ENCODE results near the gene TXNRD1. TPM values are rescaled to one million over a fixed set of nuclear protein-coding genes. Genes with fewer than 3 reads are reported as not detected.

TXNRD1 gene
- total RNA-seq, 1 donor, result 350 TPM

- no peak for TF ChIP-seq CTCF (IDR thresholded peaks at IDR 0.05; ENCODE audit: insufficient read depth, low read length)
- H3K4me3 ChIP-seq (ENCODE audit: low read depth, low read length), result no peak overlapping the region
- no peak for DNase-seq (ENCODE audit: low read depth)
These were observed 154.1 kb downstream of the TXNRD1 start for GRCh38 chr12:104369708-104370107.

- peak; percentile 61 for DNase-seq (ENCODE audit: low read depth)
These were observed 155.7 kb downstream of the TXNRD1 start for GRCh38 chr12:104371043-104371870.

GRCh38 chr12:104372061-104372720 lies 156.6 kb downstream of the TXNRD1 start:
- H3K4me3 ChIP-seq (ENCODE audit: low read depth, low read length), result no peak overlapping the region
- TF ChIP-seq CTCF (IDR thresholded peaks at IDR 0.05; ENCODE audit: insufficient read depth, low read length), result no peak
- no peak for DNase-seq (ENCODE audit: low read depth)

More at GRCh38 chr12:104371043-104371870, 155.7 kb downstream of the TXNRD1 start:
- H3K4me3 ChIP-seq (ENCODE audit: low read depth, low read length), result no peak overlapping the region
- no peak for TF ChIP-seq CTCF (IDR thresholded peaks at IDR 0.05; ENCODE audit: insufficient read depth, low read length)

- no peak for TF ChIP-seq CTCF (IDR thresholded peaks at IDR 0.05; ENCODE audit: insufficient read depth, low read length)
- H3K4me3 ChIP-seq (ENCODE audit: low read depth, low read length), result no peak overlapping the region
- no peak for DNase-seq (ENCODE audit: low read depth)
These were observed 157.2 kb downstream of the TXNRD1 start for GRCh38 chr12:104372721-104373335.

GRCh38 chr12:104374071-104374470 lies 158.5 kb downstream of the TXNRD1 start:
- TF ChIP-seq CTCF (IDR thresholded peaks at IDR 0.05; ENCODE audit: insufficient read depth, low read length), result no peak
- DNase-seq (ENCODE audit: low read depth), result no peak
- no peak overlapping the region for H3K4me3 ChIP-seq (ENCODE audit: low read depth, low read length)

GRCh38 chr12:104374806-104375205 lies 159.2 kb downstream of the TXNRD1 start:
- TF ChIP-seq CTCF (IDR thresholded peaks at IDR 0.05; ENCODE audit: insufficient read depth, low read length), result no peak
- no peak overlapping the region for H3K4me3 ChIP-seq (ENCODE audit: low read depth, low read length)
- no peak for DNase-seq (ENCODE audit: low read depth)
